GM19372 (cell line): Measurements from ENCODE around the gene ALDH3B1.

Experiments
- ATAC-seq: cut with Tn5 transposase; IDR thresholded peaks from one replicate; pipeline ENCODE4 v1.9.1; 2021; ENCODE audit warnings: mild to moderate bottlenecking, low read depth, moderate library complexity; ENCODE audit not compliant: unreplicated experiment

The ALDH3B1 gene

DNA sequence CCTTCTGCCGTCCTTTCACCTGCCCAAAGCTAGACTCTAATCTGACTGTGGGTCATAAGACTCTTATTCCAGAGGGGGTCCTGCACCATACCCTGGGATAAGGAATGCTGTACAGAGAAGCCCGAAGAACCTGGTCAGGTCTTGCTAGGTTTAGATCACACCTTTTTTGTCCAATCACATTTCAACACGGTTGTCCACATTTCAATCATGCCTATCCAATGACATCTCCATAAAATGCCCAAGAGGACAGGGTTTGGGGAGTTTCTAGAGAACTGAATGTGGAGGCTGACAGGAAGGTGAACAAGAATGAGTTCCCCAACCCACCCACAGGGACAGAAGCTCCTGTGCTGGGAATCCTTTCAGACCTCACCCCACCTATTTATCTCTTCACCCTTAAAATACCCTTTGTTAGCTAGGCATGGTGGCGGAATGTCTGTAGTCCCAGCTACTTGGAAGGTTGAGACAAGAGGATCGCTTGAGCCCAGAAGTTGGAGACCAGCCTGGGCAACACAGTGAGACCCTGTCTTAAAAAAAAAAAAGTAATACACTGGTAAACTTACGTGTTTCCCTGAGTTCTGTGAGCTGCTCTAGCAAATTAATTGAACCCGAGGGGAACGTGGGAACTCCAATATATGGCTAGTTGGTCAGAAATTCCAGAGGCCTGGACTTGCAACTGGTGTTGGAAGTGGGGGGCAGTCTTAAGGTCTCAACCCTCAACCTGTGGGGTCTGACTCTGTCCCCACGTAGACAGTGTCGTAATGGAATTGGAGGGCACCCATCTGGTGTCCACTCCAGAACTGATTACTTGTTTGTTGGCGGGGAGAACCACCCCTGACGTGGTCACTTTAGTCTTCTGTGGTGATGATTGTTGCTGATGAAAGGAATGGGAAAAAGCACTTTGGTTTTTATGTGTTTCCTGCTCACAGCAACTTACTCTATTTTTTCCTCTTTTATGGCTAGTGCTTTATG is 46.5 kb downstream of the ALDH3B1 start:
- no peak for ATAC-seq

DNA sequence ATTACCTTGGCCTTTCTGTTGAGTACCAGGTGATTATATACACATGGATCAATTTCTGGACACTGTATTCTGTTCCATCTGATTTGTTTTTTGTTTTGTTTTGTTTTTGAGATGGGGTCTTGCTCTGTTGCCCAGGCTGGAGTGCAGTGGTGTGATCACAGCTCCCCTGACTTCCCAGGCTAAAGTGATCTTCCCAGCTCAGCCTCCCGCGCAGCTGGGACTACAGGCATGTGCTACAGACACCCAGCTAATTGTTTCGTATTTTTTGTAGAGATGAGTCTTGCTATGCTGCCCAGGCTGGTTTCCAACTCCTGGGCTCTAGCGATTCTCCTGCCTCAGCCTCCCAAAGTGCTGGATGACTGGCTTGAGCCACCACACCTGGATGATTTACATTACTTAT is 47.7 kb downstream of the ALDH3B1 start:
- no peak for ATAC-seq

DNA sequence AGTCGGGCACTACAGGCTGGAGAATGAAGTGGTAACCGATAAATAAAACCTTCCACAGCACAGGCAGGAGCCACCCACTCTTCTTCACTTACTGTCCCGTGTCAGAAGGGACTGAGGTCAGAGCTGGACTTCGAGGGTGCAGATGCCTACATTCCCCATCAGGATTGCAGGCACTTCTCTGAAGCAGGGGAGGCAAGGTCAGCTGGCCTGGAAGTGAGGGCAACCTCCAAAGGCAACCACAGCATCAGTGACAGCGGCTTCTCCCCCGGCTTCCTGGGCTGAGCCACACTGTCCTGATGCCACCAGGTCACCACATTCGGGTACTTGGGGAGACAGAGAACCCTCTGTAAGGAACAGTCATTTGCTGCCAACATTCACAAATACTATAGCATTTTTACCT is 51.4 kb downstream of the ALDH3B1 start:
- ATAC-seq: no peak

DNA sequence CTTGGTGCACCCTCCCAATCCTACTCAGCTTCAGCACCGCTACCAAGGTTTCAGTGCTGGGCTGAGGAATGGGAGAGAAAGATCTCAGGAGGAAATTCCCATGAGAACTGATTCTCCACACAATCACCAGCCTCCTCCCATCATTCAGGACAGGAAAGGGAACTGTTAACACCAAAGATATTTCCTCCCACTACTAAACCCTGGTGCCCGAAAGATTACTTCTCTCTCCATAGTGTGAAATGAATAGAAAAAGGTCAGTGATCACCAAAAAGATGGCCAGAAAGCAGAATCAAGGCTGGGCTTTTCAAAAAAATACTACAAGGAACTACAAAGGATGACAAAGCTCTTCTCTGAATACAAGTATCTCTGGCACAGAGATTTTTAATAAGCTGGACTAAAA is 54.8 kb downstream of the ALDH3B1 start:
- no peak for ATAC-seq

DNA sequence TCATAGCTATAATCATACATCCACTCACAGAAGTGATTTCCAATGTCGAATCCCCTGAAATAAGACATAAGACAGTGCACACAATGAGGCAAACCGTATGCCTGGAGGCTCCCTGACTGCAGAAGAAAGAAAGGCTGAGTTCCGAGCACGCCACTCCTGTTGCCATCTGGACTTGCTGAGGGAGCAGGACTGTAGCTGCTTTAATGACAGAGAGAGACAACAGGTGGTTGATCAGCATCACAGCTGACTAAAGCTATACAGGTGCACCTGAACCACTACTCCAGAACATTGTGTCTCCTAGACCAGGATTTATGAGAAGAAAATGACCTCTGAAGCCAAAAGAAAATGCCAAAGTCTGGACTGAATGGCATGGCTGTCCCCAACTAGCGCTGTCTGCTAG is 55.7 kb downstream of the ALDH3B1 start:
- ATAC-seq: no peak

DNA sequence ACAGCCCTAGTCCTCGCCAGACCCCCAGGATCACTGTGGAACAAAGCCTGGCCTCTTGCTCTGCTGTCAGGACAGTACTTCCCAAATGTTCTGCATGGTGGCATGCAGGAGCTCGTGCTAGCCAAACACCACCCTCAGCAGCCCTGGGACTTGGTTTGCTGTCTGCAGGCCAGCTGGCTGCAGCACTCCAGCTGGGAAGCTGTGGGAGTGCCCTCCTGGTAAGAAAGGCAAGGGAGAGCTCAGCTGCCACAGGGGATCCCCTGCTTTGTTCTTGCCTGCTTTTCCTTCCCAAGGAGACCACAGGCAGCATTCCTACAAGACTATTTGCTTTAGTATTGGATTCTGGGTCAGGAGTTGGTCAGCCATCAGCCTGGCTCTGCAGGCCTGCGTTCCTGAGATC is 56.6 kb downstream of the ALDH3B1 start:
- ATAC-seq: no peak

DNA sequence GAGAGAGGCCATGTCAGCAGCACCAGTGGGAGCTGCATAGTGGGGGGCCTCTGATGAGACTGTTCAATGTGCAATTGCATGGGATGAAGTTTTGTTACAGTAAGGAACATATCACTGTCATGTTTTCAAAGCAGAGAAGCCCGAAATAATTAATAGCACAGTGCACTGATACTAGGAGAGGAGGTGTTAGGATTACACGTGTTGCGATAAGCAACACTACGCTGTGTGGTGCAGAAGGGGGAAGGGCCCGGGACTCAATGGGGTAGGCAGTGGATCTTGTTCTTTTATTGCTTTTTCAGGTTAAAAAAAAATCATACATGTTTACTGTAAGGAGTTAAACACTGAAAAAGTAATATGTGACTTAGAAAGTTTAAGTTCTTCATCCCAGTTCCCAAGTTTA is 57.9 kb downstream of the ALDH3B1 start:
- ATAC-seq: no peak

DNA sequence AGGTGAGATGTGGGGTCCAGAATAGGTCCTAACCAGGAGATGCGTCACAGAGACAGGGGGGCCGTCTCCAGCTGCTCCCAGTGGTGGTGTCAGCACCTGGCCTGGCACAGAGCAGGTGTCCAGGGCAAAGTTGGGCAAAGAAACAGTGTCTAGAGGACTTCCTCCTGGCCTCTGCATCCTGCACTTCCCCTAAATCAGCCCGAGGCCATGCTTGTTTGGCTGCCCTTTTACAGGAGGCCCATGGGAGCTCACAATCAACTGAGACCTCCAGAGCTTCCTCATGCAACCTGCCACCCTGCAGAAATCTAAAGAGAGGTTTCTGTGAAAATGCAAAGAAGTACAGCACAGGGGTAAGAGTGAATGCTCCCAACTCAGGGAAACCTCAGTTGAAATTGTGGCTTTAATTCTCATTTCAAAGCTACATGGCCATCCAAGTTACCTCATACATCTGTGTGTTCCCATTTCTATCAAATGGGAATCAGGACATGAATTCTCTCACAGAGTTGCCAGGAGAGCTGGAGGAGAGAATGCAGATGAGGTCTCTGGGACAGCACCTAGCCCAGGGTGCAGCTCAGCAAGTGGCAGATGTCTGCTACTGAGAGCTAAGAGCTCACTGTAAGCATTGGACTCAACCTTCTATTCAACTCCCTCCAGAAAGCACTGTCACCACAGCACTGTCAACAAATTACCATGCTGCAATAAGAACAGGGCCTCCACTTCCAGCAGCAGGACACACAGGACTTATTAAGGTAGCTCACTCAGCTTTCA is 61.3 kb downstream of the ALDH3B1 start:
- ATAC-seq: no peak

DNA sequence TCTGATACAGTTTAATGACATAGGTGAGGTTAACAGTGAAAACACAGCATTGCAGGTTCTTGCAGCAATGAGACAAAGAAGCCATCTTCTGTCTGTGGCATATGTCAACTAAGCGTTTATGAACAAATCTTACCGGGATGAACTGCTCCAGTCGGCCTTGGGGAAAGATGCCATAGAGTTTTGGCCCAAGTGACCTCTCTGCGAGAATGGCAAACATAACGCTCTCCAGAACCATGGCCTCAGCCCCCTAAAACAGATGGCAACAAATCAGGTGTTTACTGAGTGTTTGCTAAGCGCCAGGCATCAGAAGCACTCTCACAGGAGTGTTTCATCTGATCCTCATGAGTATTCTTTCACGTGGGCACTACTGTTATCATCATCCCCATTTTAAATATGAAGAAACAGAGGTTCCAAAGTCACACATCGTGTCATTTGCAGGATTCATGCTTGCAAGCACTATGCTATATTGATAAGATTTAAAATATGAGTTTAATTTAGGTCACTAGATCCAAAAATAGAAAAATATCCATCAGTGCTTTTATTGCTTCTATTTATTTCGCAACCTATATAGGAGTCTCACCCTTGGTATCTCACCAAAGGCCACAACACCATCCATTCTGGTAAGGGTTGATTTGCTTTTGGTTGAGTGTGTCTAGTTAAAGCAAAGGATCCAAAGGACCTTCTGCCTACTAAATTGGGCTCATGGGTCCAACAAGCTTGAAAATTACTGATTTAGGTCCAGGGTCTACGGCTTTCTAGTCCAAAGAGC is 64.6 kb downstream of the ALDH3B1 start:
- ATAC-seq: no peak

DNA sequence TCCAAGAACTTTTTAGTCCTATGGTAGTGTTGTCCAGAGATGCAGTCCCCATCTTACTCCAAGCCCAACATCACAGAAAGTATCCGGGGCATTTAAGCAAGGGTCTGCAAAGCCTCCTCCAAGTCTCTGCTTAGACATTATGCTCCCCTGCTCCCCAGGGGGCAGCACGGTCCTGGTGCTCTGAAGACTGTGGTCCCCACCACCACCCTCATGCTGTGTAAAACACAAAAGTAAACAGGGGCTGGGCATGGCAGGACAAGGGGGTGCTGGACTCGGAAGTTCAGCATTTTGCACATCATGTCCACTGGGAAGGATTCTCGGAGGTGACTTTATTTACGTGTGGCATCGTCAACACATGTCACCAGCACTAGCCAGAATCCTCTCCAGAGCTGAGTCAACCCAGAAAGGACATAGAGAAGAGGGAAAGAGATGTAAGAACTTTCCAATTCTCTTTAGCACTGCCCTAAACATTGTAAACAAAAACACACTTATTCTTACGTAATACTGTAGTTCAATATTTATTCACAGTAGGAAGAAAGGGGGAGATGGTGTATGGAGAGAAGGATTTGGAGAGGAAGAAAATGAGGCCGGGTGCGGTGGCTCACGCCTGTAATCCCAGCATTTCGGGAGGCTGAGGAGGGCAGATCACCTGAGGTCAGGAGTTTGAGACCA is 66.4 kb downstream of the ALDH3B1 start:
- no peak for ATAC-seq

DNA sequence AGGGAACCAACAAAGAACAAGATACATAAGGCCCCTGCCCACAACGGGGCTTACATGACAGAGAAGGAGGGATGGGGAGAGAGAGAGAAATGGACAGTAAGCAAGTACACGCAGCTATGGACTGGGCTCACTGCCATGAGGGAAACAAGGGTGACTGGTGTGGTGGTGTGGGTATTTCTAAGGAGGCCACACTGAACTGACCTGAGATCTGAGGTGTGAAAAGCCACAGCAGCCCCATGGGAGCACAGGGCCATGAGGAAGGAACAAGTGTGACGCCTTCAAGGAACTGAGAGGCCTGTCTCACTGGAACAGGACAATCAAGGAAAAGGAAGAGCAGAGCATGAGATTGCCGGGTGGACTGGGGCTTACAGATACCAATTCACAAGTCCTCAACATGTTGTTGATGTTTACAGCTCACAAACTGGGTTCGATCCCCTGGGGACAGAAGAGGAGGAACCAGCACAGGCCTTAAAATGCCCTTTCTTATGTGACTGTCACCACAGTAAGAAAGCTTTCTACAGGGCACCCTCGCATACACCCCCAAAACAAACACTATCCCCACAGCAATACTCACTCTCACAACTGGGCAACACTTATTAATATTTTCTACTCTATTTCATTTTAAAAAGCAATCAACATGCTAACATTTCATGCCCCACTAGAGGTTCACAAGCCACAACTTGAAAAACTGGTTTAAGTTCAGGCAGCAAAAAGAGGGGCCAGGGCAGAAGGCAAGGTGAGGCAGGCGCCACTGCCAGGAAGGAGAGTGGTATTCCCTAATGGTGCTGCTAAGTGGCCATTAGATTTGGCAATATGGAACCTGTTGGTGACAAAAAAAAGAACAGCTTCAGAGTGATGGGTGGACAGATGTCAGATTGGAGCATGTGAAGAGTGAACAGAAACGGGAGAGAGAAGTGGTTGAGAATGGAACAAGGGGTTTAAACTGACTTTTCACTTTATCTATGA is 67.8 kb downstream of the ALDH3B1 start:
- no peak for ATAC-seq
